ENCODE measurements around the gene NRG3. TPM values are rescaled to one million over a fixed set of nuclear protein-coding genes. Genes with fewer than 3 reads are reported as not detected.
"Not testable (repeated sequence)": the region's sequence is repeated elsewhere in the genome, so short reads cannot be mapped to it uniquely, and the experiment has no call there.

Gene NRG3
- total RNA-seq, 1 donor from 2014 or later = 32.2 TPM

- no peaks in the 10 kb centered on the region for H3K36me3 Mint-ChIP-seq (ENCODE audit: insufficient read depth)
- H3K27ac Mint-ChIP-seq = no peak overlapping the region
Observed at GRCh38 chr10:82980321-82980720, 1105.3 kb downstream of the NRG3 start.

GRCh38 chr10:82981137-82981723 is 1106.2 kb downstream of the NRG3 start:
- H3K4me1 Mint-ChIP-seq (ENCODE audit: low read depth) = no peaks in the 10 kb centered on the region
- DNase-seq (ENCODE audit: low spot score, unreplicated experiment) = no peak
- H3K27me3 Mint-ChIP-seq = no peaks in the 10 kb centered on the region
- H3K27ac Mint-ChIP-seq = no peak overlapping the region
- H3K9me3 Mint-ChIP-seq (ENCODE audit: low read depth) = no peaks in the 10 kb centered on the region
- no peak overlapping the region for H3K4me3 Mint-ChIP-seq (ENCODE audit: low read depth)
- TF ChIP-seq CTCF (IDR thresholded peaks at IDR 0.05; ENCODE audit: unreplicated experiment) = no peak
- no peaks in the 10 kb centered on the region for H3K36me3 Mint-ChIP-seq (ENCODE audit: insufficient read depth)

More at GRCh38 chr10:82980321-82980720, 1105.3 kb downstream of the NRG3 start:
- H3K27me3 Mint-ChIP-seq = no peaks in the 10 kb centered on the region
- no peak overlapping the region for H3K4me3 Mint-ChIP-seq (ENCODE audit: low read depth)
- H3K9me3 Mint-ChIP-seq (ENCODE audit: low read depth) = no peaks in the 10 kb centered on the region
- DNase-seq (ENCODE audit: low spot score, unreplicated experiment) = no peak
- TF ChIP-seq CTCF (IDR thresholded peaks at IDR 0.05; ENCODE audit: unreplicated experiment) = no peak
- H3K4me1 Mint-ChIP-seq (ENCODE audit: low read depth) = no peaks in the 10 kb centered on the region

- Mint-ChIP-seq H3K36me3 (ENCODE audit: insufficient read depth) (no peaks in the 10 kb centered on the region), H3K9me3 (ENCODE audit: low read depth) (no peaks in the 10 kb centered on the region), H3K27ac (no peak overlapping the region), H3K4me3 (ENCODE audit: low read depth) (no peak overlapping the region), H3K4me1 (ENCODE audit: low read depth) (no peaks in the 10 kb centered on the region), H3K27me3 (no peaks in the 10 kb centered on the region)
- DNase-seq (ENCODE audit: low spot score, unreplicated experiment) = no peak
- TF ChIP-seq CTCF (IDR thresholded peaks at IDR 0.05; ENCODE audit: unreplicated experiment) = no peak
Observed at GRCh38 chr10:82982110-82982608, 1107.2 kb downstream of the NRG3 start.

GRCh38 chr10:82986216-82986615 is 1111.2 kb downstream of the NRG3 start:
- Mint-ChIP-seq H3K4me1 (ENCODE audit: low read depth) (no peaks in the 10 kb centered on the region), H3K36me3 (ENCODE audit: insufficient read depth) (no peaks in the 10 kb centered on the region), H3K27ac (no peak overlapping the region), H3K4me3 (ENCODE audit: low read depth) (no peak overlapping the region), H3K27me3 (no peaks in the 10 kb centered on the region), H3K9me3 (ENCODE audit: low read depth) (no peaks in the 10 kb centered on the region)
- DNase-seq (ENCODE audit: low spot score, unreplicated experiment) = no peak
- TF ChIP-seq CTCF (IDR thresholded peaks at IDR 0.05; ENCODE audit: unreplicated experiment) = no peak

GRCh38 chr10:83006479-83006878 is 1131.5 kb downstream of the NRG3 start:
- DNase-seq (ENCODE audit: low spot score, unreplicated experiment); H3K36me3 Mint-ChIP-seq (ENCODE audit: insufficient read depth); H3K9me3 Mint-ChIP-seq (ENCODE audit: low read depth); H3K27me3 Mint-ChIP-seq; H3K27ac Mint-ChIP-seq; H3K4me3 Mint-ChIP-seq (ENCODE audit: low read depth); H3K4me1 Mint-ChIP-seq (ENCODE audit: low read depth): not testable (repeated sequence)

- no peak for DNase-seq (ENCODE audit: low spot score, unreplicated experiment)
- Mint-ChIP-seq H3K27me3 (no peaks in the 10 kb centered on the region), H3K9me3 (ENCODE audit: low read depth) (no peaks in the 10 kb centered on the region), H3K27ac (no peak overlapping the region), H3K36me3 (ENCODE audit: insufficient read depth) (no peaks in the 10 kb centered on the region), H3K4me1 (ENCODE audit: low read depth) (peaks cover 2% of the 10 kb centered on the region), H3K4me3 (ENCODE audit: low read depth) (no peak overlapping the region)
- TF ChIP-seq CTCF (IDR thresholded peaks at IDR 0.05; ENCODE audit: unreplicated experiment) = no peak
Observed at GRCh38 chr10:83007510-83007909, 1132.5 kb downstream of the NRG3 start.
